ENCODE results near the gene HES1.

HES1 gene

GRCh38 chr3:194135516-194135805 is 487 bp upstream of the HES1 start:
- Histone ChIP-seq H3K4me1 (peaks cover 43 to 68% (median 53%) of the 10 kb centered on the region in 10 experiments), H3K9ac (peak overlapping the region; percentile 66 to 81 (median 79); a peak in 15 of 22 replicates), H3K4me3 (peak overlapping the region; percentile 55 to 73 (median 65); a peak in 19 of 20 replicates), H3K9me3 (replicated peaks in 1 of 11) (no peaks in the 10 kb centered on the region), H3K4me2 (peak overlapping the region; percentile 83 to 100 (median 97)), H3K36me3 (no peaks in the 10 kb centered on the region), H3K27me3 (peaks cover 79 to 100% (median 97%) of the 10 kb centered on the region in 11 experiments), H3K27ac (peak overlapping the region in 3 of 11 experiments; percentile 74 to 84 (median 84); a peak in 4 of 22 replicates), H4K20me1 (peaks cover 6 to 74% (median 33%) of the 10 kb centered on the region in 11 experiments; a peak in 20 of 22 replicates)
- TF ChIP-seq Cebpa-rat (IDR thresholded peaks at IDR 0.05) = no peak

DNA sequence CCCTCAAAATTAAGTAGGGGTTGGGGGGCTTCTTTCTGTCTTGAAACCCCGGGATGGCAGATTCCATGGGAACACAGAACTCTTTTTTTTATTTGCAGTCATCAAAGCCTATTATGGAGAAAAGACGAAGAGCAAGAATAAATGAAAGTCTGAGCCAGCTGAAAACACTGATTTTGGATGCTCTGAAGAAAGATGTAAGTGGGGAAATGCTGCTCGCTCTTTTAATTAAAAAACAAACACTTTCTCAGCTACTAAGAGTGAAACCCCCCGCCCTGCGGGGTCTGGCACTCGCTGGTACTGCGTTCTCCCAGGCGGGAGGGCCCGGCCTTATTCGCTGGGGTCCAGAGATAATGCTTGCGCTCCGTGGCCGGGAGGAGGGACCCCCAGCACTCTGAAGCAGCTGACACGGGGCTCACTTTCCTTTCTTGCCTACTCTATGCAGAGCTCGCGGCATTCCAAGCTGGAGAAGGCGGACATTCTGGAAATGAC is 615 bp downstream of the HES1 start:
- Histone ChIP-seq H3K4me2 (peak overlapping the region; percentile 83 to 100 (median 97)), H3K4me3 (peak overlapping the region; percentile 44 to 72 (median 60); a peak in 19 of 20 replicates), H3K9me3 (replicated peaks in 1 of 11) (no peaks in the 10 kb centered on the region), H3K27me3 (peaks cover 78 to 100% (median 97%) of the 10 kb centered on the region in 11 experiments), H3K27ac (no peak overlapping the region), H3K9ac (peak overlapping the region in 1 of 11 experiments; percentile 46; a peak in 2 of 22 replicates), H4K20me1 (peaks cover 6 to 72% (median 41%) of the 10 kb centered on the region in 11 experiments; a peak in 20 of 22 replicates), H3K4me1 (peaks cover 42 to 66% (median 52%) of the 10 kb centered on the region in 10 experiments), H3K36me3 (no peaks in the 10 kb centered on the region)
- TF ChIP-seq Cebpa-rat (IDR thresholded peaks at IDR 0.05) = no peak

- H3K27me3 ChIP-seq = peaks cover 78 to 100% (median 97%) of the 10 kb centered on the region in 11 experiments
- H3K4me1 ChIP-seq = peaks cover 47 to 67% (median 55%) of the 10 kb centered on the region in 10 experiments
- H3K27ac ChIP-seq = no peak overlapping the region
- peak overlapping the region; percentile 44 to 72 (median 60) for H3K4me3 ChIP-seq
- H3K4me2 ChIP-seq = peak overlapping the region; percentile 83 to 100 (median 97)
- no peak for TF ChIP-seq Cebpa-rat (IDR thresholded peaks at IDR 0.05)
- peak overlapping the region in 6 of 11 experiments; percentile 0 to 46 (median 36); a peak in 8 of 22 replicates for H3K9ac ChIP-seq
- no peaks in the 10 kb centered on the region for H3K9me3 ChIP-seq (replicated peaks in 1 of 11)
- H4K20me1 ChIP-seq = peaks cover 6 to 76% (median 41%) of the 10 kb centered on the region in 11 experiments; a peak in 20 of 22 replicates
- H3K36me3 ChIP-seq = no peaks in the 10 kb centered on the region
Measured at GRCh38 chr3:194137008-194137505, 1.1 kb downstream of the HES1 start.

- H3K4me2 ChIP-seq = peak overlapping the region; percentile 83 to 100 (median 97)
- no peak for TF ChIP-seq Cebpa-rat (IDR thresholded peaks at IDR 0.05)
- peak overlapping the region; percentile 44 to 72 (median 60) for H3K4me3 ChIP-seq
- H4K20me1 ChIP-seq = peaks cover 6 to 79% (median 41%) of the 10 kb centered on the region in 11 experiments; a peak in 20 of 22 replicates
- no peak overlapping the region for H3K27ac ChIP-seq
- H3K36me3 ChIP-seq = no peaks in the 10 kb centered on the region
- H3K9me3 ChIP-seq (replicated peaks in 1 of 11) = no peaks in the 10 kb centered on the region
- H3K4me1 ChIP-seq = peaks cover 47 to 64% (median 56%) of the 10 kb centered on the region in 10 experiments
- peak overlapping the region in 7 of 11 experiments; percentile 0 to 46 (median 32); a peak in 9 of 22 replicates for H3K9ac ChIP-seq
- peaks cover 77 to 100% (median 97%) of the 10 kb centered on the region in 11 experiments for H3K27me3 ChIP-seq
Measured at GRCh38 chr3:194137506-194138474, 1.8 kb downstream of the HES1 start.

DNA sequence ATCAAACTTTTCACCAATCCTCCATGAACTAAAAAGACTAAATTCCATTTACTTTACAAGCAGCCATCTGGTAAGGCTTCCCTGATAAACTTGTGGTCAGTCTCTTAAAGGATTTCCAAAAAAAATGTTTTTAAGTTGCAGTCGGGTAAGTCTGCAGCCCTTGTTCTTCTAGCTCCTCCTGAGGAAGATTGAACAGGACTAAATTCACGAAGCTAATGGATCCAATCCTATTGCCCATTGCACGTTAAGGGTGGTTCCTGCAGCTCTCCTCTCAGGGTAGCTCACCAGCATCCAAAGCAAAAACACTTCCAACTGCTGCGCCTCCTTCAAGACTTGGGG is 2.8 kb downstream of the HES1 start:
- H4K20me1 ChIP-seq = peaks cover 6 to 74% (median 41%) of the 10 kb centered on the region in 11 experiments; a peak in 20 of 22 replicates
- no peaks in the 10 kb centered on the region for H3K36me3 ChIP-seq
- peaks cover 45 to 55% (median 49%) of the 10 kb centered on the region in 10 experiments for H3K4me1 ChIP-seq
- no peak overlapping the region for H3K27ac ChIP-seq
- H3K27me3 ChIP-seq = peaks cover 73 to 100% (median 97%) of the 10 kb centered on the region in 11 experiments
- no peak overlapping the region for H3K4me3 ChIP-seq
- no peak overlapping the region; a peak in 1 of 22 replicates for H3K4me2 ChIP-seq
- H3K9me3 ChIP-seq (replicated peaks in 1 of 11) = no peaks in the 10 kb centered on the region
- TF ChIP-seq Cebpa-rat (IDR thresholded peaks at IDR 0.05) = no peak
- no peak overlapping the region for H3K9ac ChIP-seq

GRCh38 chr3:194139071-194139813 is 3.3 kb downstream of the HES1 start:
- no peaks in the 10 kb centered on the region for H3K36me3 ChIP-seq

DNA sequence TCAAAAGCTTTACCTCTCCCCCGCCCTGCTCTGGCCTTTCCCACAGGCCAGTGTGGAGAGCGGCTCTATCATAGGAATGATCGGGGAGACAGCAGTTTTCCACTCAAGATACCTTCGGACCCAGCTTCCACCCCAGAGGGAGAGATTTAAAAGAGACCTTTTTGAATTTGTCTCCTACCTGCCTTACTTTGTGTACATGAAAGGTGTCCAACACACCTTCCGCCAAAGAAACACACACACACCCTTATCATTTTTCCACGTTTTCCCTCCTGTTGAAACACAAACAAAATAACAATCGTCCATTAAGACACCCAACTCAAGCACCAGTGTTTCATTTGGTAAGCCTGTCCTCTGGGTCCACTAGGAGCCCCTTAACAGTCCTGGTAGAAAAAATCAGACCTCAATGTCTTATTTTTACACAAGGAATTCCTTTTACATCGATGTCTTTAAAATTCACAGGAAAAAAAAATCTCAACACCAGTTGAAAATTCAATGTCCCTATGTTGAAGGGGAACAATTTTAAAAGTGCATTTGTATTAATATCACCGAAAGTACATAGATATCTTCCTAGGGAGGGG is 4.0 kb downstream of the HES1 start:
- Histone ChIP-seq H4K20me1 (peaks cover 6 to 74% (median 41%) of the 10 kb centered on the region in 11 experiments; a peak in 20 of 22 replicates), H3K4me2 (no peak overlapping the region)

More at GRCh38 chr3:194139071-194139813, 3.3 kb downstream of the HES1 start:
- Histone ChIP-seq H3K27ac (no peak overlapping the region), H3K27me3 (peaks cover 71 to 100% (median 99%) of the 10 kb centered on the region in 11 experiments), H3K4me3 (no peak overlapping the region), H3K4me2 (no peak overlapping the region), H3K9me3 (replicated peaks in 1 of 11) (no peaks in the 10 kb centered on the region), H3K9ac (no peak overlapping the region), H3K4me1 (peaks cover 44 to 53% (median 48%) of the 10 kb centered on the region in 10 experiments), H4K20me1 (peaks cover 6 to 74% (median 41%) of the 10 kb centered on the region in 11 experiments; a peak in 20 of 22 replicates)
- TF ChIP-seq Cebpa-rat (IDR thresholded peaks at IDR 0.05) = no peak

More for the DNA sequence above, 4.0 kb downstream of the HES1 start:
- Histone ChIP-seq H3K9me3 (replicated peaks in 1 of 11) (no peaks in the 10 kb centered on the region), H3K9ac (no peak overlapping the region), H3K4me1 (peaks cover 44 to 53% (median 48%) of the 10 kb centered on the region in 10 experiments), H3K4me3 (no peak overlapping the region), H3K27me3 (peaks cover 71 to 98% (median 95%) of the 10 kb centered on the region in 11 experiments), H3K36me3 (no peaks in the 10 kb centered on the region), H3K27ac (no peak overlapping the region)
- TF ChIP-seq Cebpa-rat (IDR thresholded peaks at IDR 0.05) = no peak
